ENCODE measurements around the gene DUSP21. TPM values are rescaled to one million over a fixed set of nuclear protein-coding genes. Genes with fewer than 3 reads are reported as not detected.

The DUSP21 gene
- total and polyA plus RNA-seq, 10 of the 15 experiments (the other 5 are each of a cell fraction or from before 2014, with no cell fraction given), result not detected

GRCh38 chrX:44891642-44892041 lies 47.8 kb downstream of the DUSP21 start:
- no peaks in the 10 kb centered on the region; the same call in 1 of the 3 replicates for H3K9me3 ChIP-seq (replicated peaks; ENCODE audit: control insufficient read depth, insufficient read depth, low read length)
- POLR2A ChIA-PET, result no interaction called here
- no peak overlapping the region for H3K4me3 ChIP-seq
- in situ Hi-C loops (cut with MboI) (loop anchor here (25.0 kb wide), 2 partner anchors 171 to 871 kb away; no protein-coding TSS in a partner anchor), intact Hi-C loops (cut with micrococcal nuclease; ENCODE audit: unreplicated experiment) (no loop called here)
- no peak overlapping the region for H3K9ac ChIP-seq (ENCODE audit: control insufficient read depth, insufficient read depth, low read length)
- RAD21 ChIA-PET (ENCODE audit: unreplicated experiment), result no interaction called here
- CTCF ChIA-PET, result no interaction called here
- H2AFZ ChIP-seq (ENCODE audit: control insufficient read depth, low read depth, low read length), result no peak overlapping the region
- ATAC-seq (no peak), FAIRE-seq (no peak), DNase-seq (ENCODE audit: low read depth, low spot score) (no peak)
- no peaks in the 10 kb centered on the region for H4K20me1 ChIP-seq (ENCODE audit: control insufficient read depth, insufficient read depth)
- peaks cover 78% of the 10 kb centered on the region for H3K79me2 ChIP-seq (ENCODE audit: control insufficient read depth, insufficient read depth, low read length)
- SMC1A ChIA-PET (ENCODE audit: uncharacterized antibody, unreplicated experiment), result interaction anchor here (0.6 to 1.9 kb wide), 2 partner anchors 9 to 16 kb away, joined by 3 to 5 read pairs; no protein-coding TSS in a partner anchor
- no peak overlapping the region for H3K27ac ChIP-seq (ENCODE audit: control insufficient read depth, insufficient read depth)
- BruUV-seq (replicated peaks), result TSS peak; percentile 34
- no peaks in the 10 kb centered on the region for H3K27me3 ChIP-seq (replicated peaks in 1 of 2; ENCODE audit: control insufficient read depth in 2 of 2, insufficient read depth in 2 of 2, low read length in 1 of 2)
- H3K4me2 ChIP-seq (ENCODE audit: control insufficient read depth, insufficient read depth), result no peak overlapping the region
- H3K4me1 ChIP-seq (ENCODE audit: control insufficient read depth, insufficient read depth, low read length), result no peaks in the 10 kb centered on the region
- WGBS (ENCODE audit: insufficient coverage, insufficient replicate concordance, low lambda C conversion rate, missing lambda C conversion rate), result 100% methylated on average over 6 of the region's 6 CpGs
- H3K36me3 ChIP-seq (ENCODE audit: control insufficient read depth in 2 of 2, insufficient read depth in 2 of 2, low read length in 1 of 2), result no peaks in the 10 kb centered on the region
- TF ChIP-seq MTA3 (IDR thresholded peaks at IDR 0.05; ENCODE audit: borderline replicate concordance, low read length) (no peak), RAD21 (IDR thresholded peaks at IDR 0.05; ENCODE audit: insufficient read depth, low read depth, low read length) (no peak), SUZ12 (IDR thresholded peaks at IDR 0.05; ENCODE audit: unreplicated experiment) (no peak), RBBP5 (conservative IDR thresholded peaks at IDR 0.05) (no peak), POU2F2 (IDR thresholded peaks at IDR 0.05; ENCODE audit: borderline replicate concordance, low read depth, low read length) (no peak), EED (IDR thresholded peaks at IDR 0.05; ENCODE audit: low read depth) (no peak), ESRRA (IDR thresholded peaks at IDR 0.05; ENCODE audit: low read length) (no peak), E2F4 (IDR thresholded peaks at IDR 0.05; ENCODE audit: low read depth, low read length) (no peak), IRF4 (IDR thresholded peaks at IDR 0.05; ENCODE audit: low read depth, low read length) (no peak), HCFC1 (IDR thresholded peaks at IDR 0.05; ENCODE audit: low read length) (no peak), ZBED1 (IDR thresholded peaks at IDR 0.05; ENCODE audit: borderline replicate concordance) (no peak), SMARCA5 (IDR thresholded peaks at IDR 0.05) (no peak), ZNF592 (IDR thresholded peaks at IDR 0.05) (no peak)
- TF ChIP-seq, protein P1, sequence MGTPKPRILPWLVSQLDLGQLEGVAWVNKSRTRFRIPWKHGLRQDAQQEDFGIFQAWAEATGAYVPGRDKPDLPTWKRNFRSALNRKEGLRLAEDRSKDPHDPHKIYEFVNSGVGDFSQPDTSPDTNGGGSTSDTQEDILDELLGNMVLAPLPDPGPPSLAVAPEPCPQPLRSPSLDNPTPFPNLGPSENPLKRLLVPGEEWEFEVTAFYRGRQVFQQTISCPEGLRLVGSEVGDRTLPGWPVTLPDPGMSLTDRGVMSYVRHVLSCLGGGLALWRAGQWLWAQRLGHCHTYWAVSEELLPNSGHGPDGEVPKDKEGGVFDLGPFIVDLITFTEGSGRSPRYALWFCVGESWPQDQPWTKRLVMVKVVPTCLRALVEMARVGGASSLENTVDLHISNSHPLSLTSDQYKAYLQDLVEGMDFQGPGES (IDR thresholded peaks at IDR 0.05), result no peak
- TF ChIP-seq, protein P2, sequence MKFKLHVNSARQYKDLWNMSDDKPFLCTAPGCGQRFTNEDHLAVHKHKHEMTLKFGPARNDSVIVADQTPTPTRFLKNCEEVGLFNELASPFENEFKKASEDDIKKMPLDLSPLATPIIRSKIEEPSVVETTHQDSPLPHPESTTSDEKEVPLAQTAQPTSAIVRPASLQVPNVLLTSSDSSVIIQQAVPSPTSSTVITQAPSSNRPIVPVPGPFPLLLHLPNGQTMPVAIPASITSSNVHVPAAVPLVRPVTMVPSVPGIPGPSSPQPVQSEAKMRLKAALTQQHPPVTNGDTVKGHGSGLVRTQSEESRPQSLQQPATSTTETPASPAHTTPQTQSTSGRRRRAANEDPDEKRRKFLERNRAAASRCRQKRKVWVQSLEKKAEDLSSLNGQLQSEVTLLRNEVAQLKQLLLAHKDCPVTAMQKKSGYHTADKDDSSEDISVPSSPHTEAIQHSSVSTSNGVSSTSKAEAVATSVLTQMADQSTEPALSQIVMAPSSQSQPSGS (IDR thresholded peaks at IDR 0.05; ENCODE audit: low read length), result no peak
- TF ChIP-seq, protein P3, sequence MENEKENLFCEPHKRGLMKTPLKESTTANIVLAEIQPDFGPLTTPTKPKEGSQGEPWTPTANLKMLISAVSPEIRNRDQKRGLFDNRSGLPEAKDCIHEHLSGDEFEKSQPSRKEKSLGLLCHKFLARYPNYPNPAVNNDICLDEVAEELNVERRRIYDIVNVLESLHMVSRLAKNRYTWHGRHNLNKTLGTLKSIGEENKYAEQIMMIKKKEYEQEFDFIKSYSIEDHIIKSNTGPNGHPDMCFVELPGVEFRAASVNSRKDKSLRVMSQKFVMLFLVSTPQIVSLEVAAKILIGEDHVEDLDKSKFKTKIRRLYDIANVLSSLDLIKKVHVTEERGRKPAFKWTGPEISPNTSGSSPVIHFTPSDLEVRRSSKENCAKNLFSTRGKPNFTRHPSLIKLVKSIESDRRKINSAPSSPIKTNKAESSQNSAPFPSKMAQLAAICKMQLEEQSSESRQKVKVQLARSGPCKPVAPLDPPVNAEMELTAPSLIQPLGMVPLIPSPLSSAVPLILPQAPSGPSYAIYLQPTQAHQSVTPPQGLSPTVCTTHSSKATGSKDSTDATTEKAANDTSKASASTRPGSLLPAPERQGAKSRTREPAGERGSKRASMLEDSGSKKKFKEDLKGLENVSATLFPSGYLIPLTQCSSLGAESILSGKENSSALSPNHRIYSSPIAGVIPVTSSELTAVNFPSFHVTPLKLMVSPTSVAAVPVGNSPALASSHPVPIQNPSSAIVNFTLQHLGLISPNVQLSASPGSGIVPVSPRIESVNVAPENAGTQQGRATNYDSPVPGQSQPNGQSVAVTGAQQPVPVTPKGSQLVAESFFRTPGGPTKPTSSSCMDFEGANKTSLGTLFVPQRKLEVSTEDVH (IDR thresholded peaks at IDR 0.05; ENCODE audit: low read depth, partially characterized antibody), result no peak
